SK-N-SH (cell line): Measurements from ENCODE around the gene TMEM256. TPM values are rescaled to one million over a fixed set of nuclear protein-coding genes. Genes with fewer than 3 reads are reported as not detected.

Experiments
- CTCF ChIA-PET: fragments of 300-600, 350-600 bp; formaldehyde crosslinking; extraction: SDS; loops from one replicate; lab custom pipeline; 2021; lab: Yijun Ruan, JAX
- POLR2A ChIA-PET: fragments of 350-600 bp; sonication (Branson Sonifier 250); formaldehyde crosslinking; extraction: SDS; loops from one replicate; lab custom pipeline; 2020; ENCODE audit warnings: antibody characterized with exemption, inconsistent platforms; lab: Yijun Ruan, JAX
- DNase-seq: peaks from one replicate; pipeline ENCODE4 v3.0.0; 2012
- H2AFZ ChIP-seq: fragments of 200-600 bp; sonication (generic); 2 replicates; pipeline ENCODE4 v1.8.1; 2016; ENCODE audit warnings: antibody characterized with exemption, mild to moderate bottlenecking, low read depth
- H3F3A ChIP-seq: fragments of 200-600 bp; sonication (generic); replicated peaks from 2 replicates; pipeline ENCODE3; 2016; ENCODE audit warnings: antibody characterized with exemption, mild to moderate bottlenecking; ENCODE audit not compliant: insufficient read depth
- H3K27ac ChIP-seq, 2 experiments: fragments of 200-500 bp in 1 of 2; fragments of 200-600 bp in 1 of 2; sonication (Bioruptor generic) in 1 of 2; sonication (generic), shearing (Covaris generic) in 1 of 2; 2 replicates each; pipeline versions ENCODE4 v1.5.1 to v1.6.1; 2014 to 2016; ENCODE audit warnings: low read depth in 2 of 2, inconsistent platforms in 1 of 2, low read length in 1 of 2, mild to moderate bottlenecking in 1 of 2, mixed read lengths in 1 of 2
- H3K27me3 ChIP-seq: fragments of 200-600 bp; sonication (generic), shearing (Covaris generic); 2 replicates; pipeline ENCODE4 v1.6.1; 2016; ENCODE audit warnings: mixed run types; ENCODE audit not compliant: insufficient read depth
- H3K36me3 ChIP-seq, 2 experiments: fragments of 200-500 bp in 1 of 2; fragments of 200-600 bp in 1 of 2; sonication (Bioruptor generic) in 1 of 2; sonication (generic) in 1 of 2; replicated peaks in 1 of 2; 2 replicates each; pipeline versions ENCODE3 to v1.5.1; 2014 to 2016; ENCODE audit warnings: low read length in 1 of 2, mild to moderate bottlenecking in 1 of 2; ENCODE audit not compliant: insufficient read depth in 2 of 2, control insufficient read depth in 1 of 2
- H3K4me1 ChIP-seq, 2 experiments: fragments of 200-500 bp in 1 of 2; fragments of 200-600 bp in 1 of 2; sonication (Bioruptor generic) in 1 of 2; sonication (generic), shearing (Covaris generic) in 1 of 2; 2 replicates each; pipeline versions ENCODE4 v1.5.1 to v1.6.1; 2014 to 2016; ENCODE audit warnings: low read depth in 1 of 2, low read length in 1 of 2, mixed run types in 1 of 2; ENCODE audit not compliant: insufficient read depth in 2 of 2, control insufficient read depth in 1 of 2
- H3K4me2 ChIP-seq: fragments of 200-600 bp; sonication (generic), shearing (Covaris generic); 2 replicates; pipeline ENCODE4 v1.6.1; 2017; ENCODE audit warnings: mixed run types
- H3K4me3 ChIP-seq, 2 experiments: fragments of 200-500 bp in 1 of 2; fragments of 200-600 bp in 1 of 2; sonication (Bioruptor generic) in 1 of 2; sonication (generic), shearing (Covaris generic) in 1 of 2; 2 replicates each; pipeline versions ENCODE4 v1.5.1 to v1.8.1; 2014 to 2016; ENCODE audit warnings: low read depth in 2 of 2, inconsistent platforms in 1 of 2, low read length in 1 of 2, mild to moderate bottlenecking in 1 of 2, mixed read lengths in 1 of 2, moderate library complexity in 1 of 2
- H3K79me2 ChIP-seq: fragments of 200-600 bp; sonication (generic); 2 replicates; pipeline ENCODE4 v1.8.1; 2017; ENCODE audit warnings: mild to moderate bottlenecking; ENCODE audit not compliant: insufficient read depth
- H3K9ac ChIP-seq: fragments of 200-600 bp; sonication (generic); 2 replicates; pipeline ENCODE4 v1.6.1; 2017; ENCODE audit warnings: mixed run types
- H3K9me2 ChIP-seq: fragments of 200-600 bp; sonication (generic); 2 replicates; pipeline ENCODE4 v1.6.1; 2017; ENCODE audit warnings: mixed run types
- H3K9me3 ChIP-seq: fragments of 200-600 bp; sonication (generic); 2 replicates; pipeline ENCODE4 v1.6.1; 2017; ENCODE audit warnings: mixed run types, mild to moderate bottlenecking, moderate library complexity
- H4K20me1 ChIP-seq: fragments of 200-600 bp; sonication (generic); 2 replicates; pipeline ENCODE4 v1.6.1; 2017; ENCODE audit warnings: mild to moderate bottlenecking, mixed run types; ENCODE audit not compliant: insufficient read depth
- CHD2 ChIP-seq: fragments of 150-350 bp; IDR thresholded peaks from 2 replicates; pipeline ENCODE4 v1.6.1; 2018; ENCODE audit warnings: low read length; ENCODE audit not compliant: partially characterized antibody
- EP300 ChIP-seq, 2 experiments: IDR thresholded peaks; 2 replicates each; pipeline versions ENCODE4 v1.4.0 to v1.6.1; 2012; ENCODE audit warnings: borderline replicate concordance in 1 of 2, low read depth in 1 of 2, low read length in 1 of 2
- FOSL2 ChIP-seq: IDR thresholded peaks from 2 replicates; pipeline ENCODE4 v1.4.0; 2012; ENCODE audit warnings: low read depth, mild to moderate bottlenecking, moderate library complexity, borderline replicate concordance
- FOXM1 ChIP-seq: IDR thresholded peaks from 2 replicates; pipeline ENCODE4 v1.4.0; 2012; ENCODE audit warnings: low read depth, mild to moderate bottlenecking
- GABPA ChIP-seq: IDR thresholded peaks from 2 replicates; pipeline ENCODE4 v1.4.0; 2012; ENCODE audit warnings: low read depth, mild to moderate bottlenecking
- GATA2 ChIP-seq: sonication (generic); formaldehyde crosslinking; IDR thresholded peaks from 2 replicates; pipeline ENCODE4 v1.5.0; 2020; ENCODE audit warnings: mild to moderate bottlenecking, missing genetic modification reagents
- MXI1 ChIP-seq: IDR thresholded peaks from 2 replicates; pipeline ENCODE4 v1.6.1; 2012; ENCODE audit warnings: mild to moderate bottlenecking, low read depth, low read length, improper control_type of control experiment
- NFIC ChIP-seq: IDR thresholded peaks from 2 replicates; pipeline ENCODE4 v1.4.0; 2012; ENCODE audit warnings: borderline replicate concordance
- RFX5 ChIP-seq: IDR thresholded peaks from 2 replicates; pipeline ENCODE4 v1.6.1; 2012; ENCODE audit warnings: mild to moderate bottlenecking, improper control_type of control experiment, low read length
- RXRA ChIP-seq: IDR thresholded peaks from 2 replicates; pipeline ENCODE4 v1.4.0; 2012; ENCODE audit warnings: low read depth, mild to moderate bottlenecking, borderline replicate concordance
- SIN3A ChIP-seq: IDR thresholded peaks from 2 replicates; pipeline ENCODE4 v1.6.1; 2012; ENCODE audit warnings: low read depth, mild to moderate bottlenecking, low read length, moderate library complexity, borderline replicate concordance
- YY1 ChIP-seq: IDR thresholded peaks from 2 replicates; pipeline ENCODE4 v1.4.0; 2012; ENCODE audit warnings: low read depth, mild to moderate bottlenecking
- WGBS: methylation state at CpG from one replicate; pipeline ENCODE4 v1.1.6; 2017; ENCODE audit warnings: low lambda C conversion rate; 5-methylcytosine and 5-hydroxymethylcytosine counted together
- polyA plus RNA-seq, 3 experiments: library from polyadenylated mRNA; depleted of rRNA; stranded (reverse); fragments of >200 nt; gene quantifications; 2 replicates each; pipeline ENCODE4 v1.2.3, GENCODE V29; 2012
- TF ChIP-seq, protein P1 (sequence below): IDR thresholded peaks from 2 replicates; pipeline ENCODE4 v1.4.0; 2012; ENCODE audit warnings: low read depth, borderline replicate concordance
- TF ChIP-seq, protein P2 (sequence below): fragments of 150-350 bp; IDR thresholded peaks from 2 replicates; pipeline ENCODE4 v1.6.1; 2017; ENCODE audit warnings: antibody characterized with exemption, low read length, low read depth, borderline replicate concordance
- TF ChIP-seq, protein P3 (sequence below): IDR thresholded peaks from 2 replicates; pipeline ENCODE4 v1.4.0; 2012; ENCODE audit warnings: low read depth
- TF ChIP-seq, protein P4 (sequence below): IDR thresholded peaks from 2 replicates; pipeline ENCODE4; 2012
- TF ChIP-seq, protein P5 (sequence below): IDR thresholded peaks from 2 replicates; pipeline ENCODE4 v1.4.0; 2012; ENCODE audit warnings: low read depth, borderline replicate concordance

The TMEM256 gene
- polyA plus RNA-seq, 1 of the 3 experiments (the other 2 are of a cell fraction) = 213 TPM

DNA sequence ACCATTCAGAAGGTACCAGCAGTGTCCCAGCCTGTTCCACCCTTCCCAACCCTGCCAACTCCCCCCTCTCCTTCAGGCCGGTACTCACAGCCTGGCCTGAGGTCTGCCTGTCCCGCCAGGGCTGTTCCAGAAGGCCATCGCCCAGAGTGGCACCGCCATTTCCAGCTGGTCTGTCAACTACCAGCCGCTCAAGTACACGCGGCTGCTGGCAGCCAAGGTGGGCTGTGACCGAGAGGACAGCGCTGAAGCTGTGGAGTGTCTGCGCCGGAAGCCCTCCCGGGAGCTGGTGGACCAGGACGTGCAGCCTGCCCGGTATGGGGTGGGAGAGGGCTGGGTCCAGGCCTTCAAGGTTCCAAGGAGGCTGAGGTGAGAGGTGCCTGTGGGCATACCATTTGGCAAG lies 10.9 kb upstream of the TMEM256 start:
- Histone ChIP-seq H4K20me1 (no peaks in the 10 kb centered on the region), H3K9me3 (no peaks in the 10 kb centered on the region), H3F3A (no peaks in the 10 kb centered on the region), H2AFZ (no peak overlapping the region), H3K27me3 (no peaks in the 10 kb centered on the region), H3K36me3 (peaks cover under 1 to 54% of the 10 kb centered on the region in 2 experiments), H3K27ac (no peak overlapping the region), H3K79me2 (no peaks in the 10 kb centered on the region), H3K4me1 (no peaks in the 10 kb centered on the region), H3K9ac (no peak overlapping the region), H3K4me3 (no peak overlapping the region), H3K9me2 (no peaks in the 10 kb centered on the region), H3K4me2 (no peak overlapping the region)
- POLR2A ChIA-PET = no interaction called here
- WGBS = 100% methylated on average over 8 of the region's 14 CpGs
- no peak for DNase-seq
- TF ChIP-seq CHD2 (no peak), FOSL2 (no peak), GABPA (no peak), YY1 (no peak), NFIC (no peak), EP300 (IDR thresholded peaks at IDR 0.05; ENCODE audit: borderline replicate concordance in 1 of 2, low read depth in 1 of 2, low read length in 1 of 2) (no peak), FOXM1 (no peak), GATA2 (CRISPR knock-in tag) (no peak), RXRA (no peak), SIN3A (no peak), MXI1 (no peak), RFX5 (no peak)
- TF ChIP-seq, protein P1, sequence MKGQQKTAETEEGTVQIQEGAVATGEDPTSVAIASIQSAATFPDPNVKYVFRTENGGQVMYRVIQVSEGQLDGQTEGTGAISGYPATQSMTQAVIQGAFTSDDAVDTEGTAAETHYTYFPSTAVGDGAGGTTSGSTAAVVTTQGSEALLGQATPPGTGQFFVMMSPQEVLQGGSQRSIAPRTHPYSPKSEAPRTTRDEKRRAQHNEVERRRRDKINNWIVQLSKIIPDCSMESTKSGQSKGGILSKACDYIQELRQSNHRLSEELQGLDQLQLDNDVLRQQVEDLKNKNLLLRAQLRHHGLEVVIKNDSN = no peak
- TF ChIP-seq, protein P2, sequence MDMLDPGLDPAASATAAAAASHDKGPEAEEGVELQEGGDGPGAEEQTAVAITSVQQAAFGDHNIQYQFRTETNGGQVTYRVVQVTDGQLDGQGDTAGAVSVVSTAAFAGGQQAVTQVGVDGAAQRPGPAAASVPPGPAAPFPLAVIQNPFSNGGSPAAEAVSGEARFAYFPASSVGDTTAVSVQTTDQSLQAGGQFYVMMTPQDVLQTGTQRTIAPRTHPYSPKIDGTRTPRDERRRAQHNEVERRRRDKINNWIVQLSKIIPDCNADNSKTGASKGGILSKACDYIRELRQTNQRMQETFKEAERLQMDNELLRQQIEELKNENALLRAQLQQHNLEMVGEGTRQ = no peak
- TF ChIP-seq, protein P3, sequence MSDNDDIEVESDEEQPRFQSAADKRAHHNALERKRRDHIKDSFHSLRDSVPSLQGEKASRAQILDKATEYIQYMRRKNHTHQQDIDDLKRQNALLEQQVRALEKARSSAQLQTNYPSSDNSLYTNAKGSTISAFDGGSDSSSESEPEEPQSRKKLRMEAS = no peak
- TF ChIP-seq, protein P4, sequence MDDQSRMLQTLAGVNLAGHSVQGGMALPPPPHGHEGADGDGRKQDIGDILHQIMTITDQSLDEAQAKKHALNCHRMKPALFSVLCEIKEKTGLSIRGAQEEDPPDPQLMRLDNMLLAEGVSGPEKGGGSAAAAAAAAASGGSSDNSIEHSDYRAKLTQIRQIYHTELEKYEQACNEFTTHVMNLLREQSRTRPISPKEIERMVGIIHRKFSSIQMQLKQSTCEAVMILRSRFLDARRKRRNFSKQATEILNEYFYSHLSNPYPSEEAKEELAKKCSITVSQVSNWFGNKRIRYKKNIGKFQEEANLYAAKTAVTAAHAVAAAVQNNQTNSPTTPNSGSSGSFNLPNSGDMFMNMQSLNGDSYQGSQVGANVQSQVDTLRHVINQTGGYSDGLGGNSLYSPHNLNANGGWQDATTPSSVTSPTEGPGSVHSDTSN = no peak
- TF ChIP-seq, protein P5, sequence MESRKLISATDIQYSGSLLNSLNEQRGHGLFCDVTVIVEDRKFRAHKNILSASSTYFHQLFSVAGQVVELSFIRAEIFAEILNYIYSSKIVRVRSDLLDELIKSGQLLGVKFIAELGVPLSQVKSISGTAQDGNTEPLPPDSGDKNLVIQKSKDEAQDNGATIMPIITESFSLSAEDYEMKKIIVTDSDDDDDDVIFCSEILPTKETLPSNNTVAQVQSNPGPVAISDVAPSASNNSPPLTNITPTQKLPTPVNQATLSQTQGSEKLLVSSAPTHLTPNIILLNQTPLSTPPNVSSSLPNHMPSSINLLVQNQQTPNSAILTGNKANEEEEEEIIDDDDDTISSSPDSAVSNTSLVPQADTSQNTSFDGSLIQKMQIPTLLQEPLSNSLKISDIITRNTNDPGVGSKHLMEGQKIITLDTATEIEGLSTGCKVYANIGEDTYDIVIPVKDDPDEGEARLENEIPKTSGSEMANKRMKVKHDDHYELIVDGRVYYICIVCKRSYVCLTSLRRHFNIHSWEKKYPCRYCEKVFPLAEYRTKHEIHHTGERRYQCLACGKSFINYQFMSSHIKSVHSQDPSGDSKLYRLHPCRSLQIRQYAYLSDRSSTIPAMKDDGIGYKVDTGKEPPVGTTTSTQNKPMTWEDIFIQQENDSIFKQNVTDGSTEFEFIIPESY = no peak
- CTCF ChIA-PET = interaction anchor here (0.9 to 1.6 kb wide), 2 partner anchors 10 to 11 kb away, joined by 3 to 4 read pairs; partner anchors contain the start of gene TMEM256
